HG03558 (cell line): Measurements from ENCODE around the gene COBL.

Experiments used
- ATAC-seq: cut with Tn5 transposase; IDR thresholded peaks from one replicate; pipeline ENCODE4 v1.9.1; 2021; ENCODE audit warnings: moderate number of reproducible peaks; ENCODE audit not compliant: unreplicated experiment; ENCODE audit errors: extremely low read depth

The COBL gene

GRCh38 chr7:51236470-51237132 is 80.0 kb downstream of the COBL start:
- ATAC-seq: no peak

GRCh38 chr7:51235593-51236313 is 80.9 kb downstream of the COBL start:
- ATAC-seq: no peak

GRCh38 chr7:51234609-51235308 is 81.8 kb downstream of the COBL start:
- no peak for ATAC-seq

DNA sequence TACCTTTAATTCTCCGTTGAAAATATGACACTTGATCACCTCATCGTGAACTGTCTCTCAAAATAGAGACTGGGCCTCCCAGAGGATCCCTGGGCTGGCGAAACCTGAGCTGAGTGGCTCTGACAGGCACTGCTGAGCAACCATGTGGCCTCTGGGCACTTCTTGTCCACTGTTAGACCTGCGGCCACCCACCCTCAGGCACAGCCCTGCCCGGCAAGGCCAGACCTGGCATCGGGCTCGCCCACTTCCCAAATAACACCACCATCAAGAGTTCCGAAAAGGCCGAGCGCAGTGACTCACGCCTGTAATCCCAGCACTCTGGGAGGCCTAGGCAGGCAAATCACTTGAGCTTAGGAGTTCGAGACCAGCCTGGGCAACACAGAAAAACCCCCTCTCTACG is 82.5 kb downstream of the COBL start:
- ATAC-seq: no peak

- ATAC-seq: no peak
These were observed 83.2 kb downstream of the COBL start for GRCh38 chr7:51233374-51233773.

GRCh38 chr7:51230723-51231122 is 85.9 kb downstream of the COBL start:
- ATAC-seq: no peak

GRCh38 chr7:51230324-51230625 is 86.3 kb downstream of the COBL start:
- no peak for ATAC-seq

DNA sequence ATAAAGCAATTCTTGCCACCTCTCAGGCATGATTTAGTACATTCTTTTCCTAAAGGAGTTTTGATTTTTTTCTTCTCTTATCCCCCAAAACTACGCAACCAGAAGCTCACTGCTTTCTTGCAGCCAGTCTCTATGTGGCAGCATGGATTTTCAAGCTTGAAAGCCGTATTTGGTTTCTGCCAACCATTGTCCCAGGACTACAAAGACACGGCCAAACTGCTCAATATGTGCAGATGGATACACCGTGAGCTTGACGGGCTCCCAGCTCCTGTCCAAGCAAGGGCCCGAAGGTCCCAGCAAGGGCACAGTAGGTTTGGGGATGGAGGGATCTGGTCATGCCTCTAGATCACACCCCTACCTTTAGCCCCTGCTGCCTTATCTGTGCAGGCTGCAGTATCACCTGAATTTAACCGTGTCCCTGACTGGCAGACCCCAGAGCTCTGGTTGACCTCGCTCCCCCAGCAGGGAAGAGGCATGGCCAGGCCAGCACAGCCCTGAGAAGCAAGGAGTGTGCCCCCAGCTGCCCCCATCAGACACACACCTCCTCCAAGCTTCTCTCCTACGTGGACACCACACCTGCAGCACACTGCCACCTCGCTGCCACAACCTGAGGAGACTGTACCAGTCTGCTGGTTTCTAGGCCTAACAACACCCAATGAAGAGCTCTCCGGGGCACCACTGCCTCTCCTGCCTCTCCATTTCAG is 86.8 kb downstream of the COBL start:
- no peak for ATAC-seq

- no peak for ATAC-seq
These were observed 87.5 kb downstream of the COBL start for GRCh38 chr7:51229106-51229537.

GRCh38 chr7:51228386-51228958 is 88.1 kb downstream of the COBL start:
- ATAC-seq: no peak

GRCh38 chr7:51227861-51228260 is 88.7 kb downstream of the COBL start:
- no peak for ATAC-seq

DNA sequence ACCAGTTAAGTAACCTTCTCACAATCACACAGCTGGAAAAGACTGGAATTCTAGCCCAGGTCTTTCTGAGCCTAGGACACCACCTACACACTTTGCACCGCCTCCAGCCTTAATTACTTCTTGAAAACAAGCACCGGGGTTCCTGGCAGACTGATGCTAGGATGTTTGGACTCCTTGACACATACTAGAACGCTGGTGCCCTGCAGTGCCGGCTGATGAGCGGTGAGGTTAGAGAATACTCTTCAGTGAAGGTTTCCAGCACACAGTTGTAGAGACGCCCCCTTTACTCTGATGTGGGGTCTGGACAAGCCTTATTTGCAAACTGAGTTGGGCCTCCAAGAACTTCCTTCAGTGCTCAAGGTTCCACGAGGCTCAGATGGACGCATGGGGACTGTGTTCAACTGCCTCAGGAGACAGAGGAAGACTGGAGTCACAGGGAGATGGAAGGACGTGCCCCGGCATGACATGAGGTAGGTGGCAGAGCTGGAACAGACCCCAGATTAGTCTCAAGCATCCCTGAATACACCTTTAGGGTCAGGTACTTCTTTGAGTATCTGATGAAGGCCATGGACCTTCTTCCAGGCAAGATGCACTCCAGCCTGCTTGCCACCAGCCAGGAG is 89.6 kb downstream of the COBL start:
- no peak for ATAC-seq

DNA sequence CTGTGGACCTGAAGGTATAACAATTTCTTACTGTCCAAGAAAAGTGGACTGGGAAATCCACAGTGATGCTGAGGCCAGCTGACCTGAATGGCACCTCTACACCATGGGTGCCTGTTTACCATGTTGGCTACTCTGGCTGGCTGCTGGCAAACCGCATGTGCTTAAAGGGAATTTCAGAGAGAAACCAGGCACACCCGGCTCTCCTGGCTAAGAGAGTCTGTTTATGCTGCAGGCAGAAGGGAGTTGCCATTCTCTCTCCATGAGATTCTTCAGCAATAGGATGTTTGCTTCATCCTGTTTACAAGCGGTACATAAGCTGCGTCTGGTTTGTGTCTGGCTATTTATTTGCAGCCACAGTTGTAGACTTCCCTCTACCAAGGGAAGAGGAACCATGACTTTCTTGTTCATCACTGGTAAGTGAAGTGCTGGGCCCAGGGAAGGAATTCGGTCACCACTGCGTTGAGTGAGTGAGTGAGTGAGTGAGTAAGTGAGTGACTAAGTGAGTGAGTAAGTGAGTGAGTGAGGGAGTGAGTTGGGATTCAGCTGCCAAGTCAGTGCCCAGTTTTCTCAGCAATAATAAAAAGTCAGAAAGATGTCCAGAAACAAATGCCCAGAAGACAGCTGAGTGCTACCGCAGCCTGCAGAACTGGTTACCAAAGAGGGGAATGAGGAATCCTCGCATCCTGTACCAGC is 90.4 kb downstream of the COBL start:
- ATAC-seq: no peak

- no peak for ATAC-seq
These were observed 91.6 kb downstream of the COBL start for GRCh38 chr7:51224811-51225595.

- ATAC-seq: no peak
These were observed 93.1 kb downstream of the COBL start for GRCh38 chr7:51223505-51223904.

- no peak for ATAC-seq
These were observed 93.7 kb downstream of the COBL start for GRCh38 chr7:51222916-51223315.

DNA sequence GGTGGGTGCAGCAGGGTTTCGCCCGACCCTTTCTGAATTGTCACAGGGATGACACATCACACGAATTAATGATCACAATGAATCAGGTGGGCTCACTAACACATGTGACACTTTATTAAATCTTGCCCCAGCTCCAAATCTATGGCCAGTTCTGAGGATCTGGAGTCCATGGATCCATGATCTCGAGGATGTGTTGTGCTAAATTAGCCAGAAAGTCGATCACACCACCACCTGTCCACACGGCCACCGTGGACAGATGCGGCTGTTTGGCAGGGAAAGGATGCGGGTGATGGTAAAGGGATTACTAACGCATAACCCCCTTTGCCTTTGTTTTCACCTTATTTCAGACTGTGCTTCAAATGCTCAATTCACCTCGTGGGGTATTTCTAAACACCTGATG is 96.4 kb downstream of the COBL start:
- ATAC-seq: no peak

DNA sequence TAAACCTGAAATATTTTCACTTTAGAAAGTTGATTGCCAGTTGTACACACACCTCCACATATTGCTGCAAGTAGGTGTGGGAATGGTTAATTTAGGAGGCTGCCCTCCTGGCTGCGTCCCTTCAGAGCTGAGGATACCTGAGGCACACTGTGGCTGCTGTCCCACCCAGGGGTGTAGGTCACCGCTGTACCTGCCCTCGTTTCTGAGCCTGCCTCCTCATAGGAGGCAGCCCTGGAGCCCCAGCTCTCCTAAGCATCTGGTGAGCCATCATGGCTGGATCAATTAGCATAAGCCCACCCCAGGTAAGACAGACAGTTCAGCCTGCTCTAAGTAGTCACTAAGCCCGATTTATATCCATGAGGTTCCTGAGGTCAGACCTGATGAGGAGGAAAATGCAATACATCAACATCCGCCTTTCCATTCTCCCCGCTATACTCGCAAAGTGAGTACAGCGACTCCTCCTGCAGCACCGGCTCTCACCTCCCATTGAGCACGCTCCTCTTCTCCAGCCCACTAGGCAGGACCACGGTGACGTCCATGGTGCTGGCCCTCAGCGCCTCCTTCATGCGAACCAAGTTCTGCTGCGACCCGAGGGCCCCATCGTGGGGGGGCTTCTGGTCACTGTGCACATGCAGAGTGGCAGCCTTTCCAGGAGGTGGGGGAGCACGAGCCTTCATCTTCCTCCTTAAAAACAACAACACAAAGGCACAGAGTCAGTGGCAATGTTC is 97.2 kb downstream of the COBL start:
- no peak for ATAC-seq
